ENCODE measurements around the gene CCR2.
"Not testable (repeated sequence)": the region's sequence is repeated elsewhere in the genome, so short reads cannot be mapped to it uniquely, and the experiment has no call there.

GRCh38 chr3:46388847-46389246 is 34.9 kb downstream of the CCR2 start:
- not testable (repeated sequence) for TF ChIP-seq CTCF, POLR2AphosphoS5, EP300 (IDR thresholded peaks at IDR 0.05)
